Right lung (tissue), 5 donors: ENCODE measurements around the gene SPAG6. TPM values are rescaled to one million over a fixed set of nuclear protein-coding genes. Genes with fewer than 3 reads are reported as not detected.
A peak's percentile ranks its signal among the peaks of the same experiment; 100 is the strongest.

Experiments
- DNase-seq, 2 donors: peaks; one replicate each; pipeline ENCODE4 v3.0.0-alpha.2; 2013
- polyA plus RNA-seq, 5 donors: library from polyadenylated mRNA; unstranded; fragments of 120-200 nt; gene quantifications; one replicate each; pipeline versions ENCODE4 v1.2.1 to v1.2.3, GENCODE V29; 2013; ENCODE audit warnings: inconsistent platforms in 1 of 5, low replicate concordance in 1 of 5; ENCODE audit not compliant: insufficient read length in 5 of 5, insufficient read depth in 1 of 5

The SPAG6 gene
- polyA plus RNA-seq, 5 donors, result 1.9 to 14.0 (median 8.6) TPM

DNA sequence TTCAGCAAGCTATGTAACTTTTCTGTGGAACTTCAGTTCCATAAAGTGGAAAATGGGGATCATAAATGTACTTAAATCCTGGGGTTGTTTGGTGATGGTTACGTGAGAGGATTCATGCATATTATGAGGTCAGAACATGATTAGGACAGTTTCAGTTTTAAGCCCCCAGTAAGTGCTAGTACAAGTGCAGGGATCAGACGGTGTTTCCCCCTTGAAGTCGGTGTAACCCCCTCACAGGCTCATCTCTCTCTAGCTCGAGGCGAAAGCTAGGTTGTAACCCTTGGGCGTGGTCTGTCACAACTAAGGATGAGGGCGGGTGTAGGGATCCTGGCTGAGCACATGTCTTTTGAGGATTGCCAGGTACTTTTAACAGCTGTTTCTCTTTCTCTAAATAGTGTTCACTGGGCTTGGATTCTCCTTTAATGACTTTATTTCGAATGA is 84.7 kb downstream of the SPAG6 start:
- no peak for DNase-seq

DNA sequence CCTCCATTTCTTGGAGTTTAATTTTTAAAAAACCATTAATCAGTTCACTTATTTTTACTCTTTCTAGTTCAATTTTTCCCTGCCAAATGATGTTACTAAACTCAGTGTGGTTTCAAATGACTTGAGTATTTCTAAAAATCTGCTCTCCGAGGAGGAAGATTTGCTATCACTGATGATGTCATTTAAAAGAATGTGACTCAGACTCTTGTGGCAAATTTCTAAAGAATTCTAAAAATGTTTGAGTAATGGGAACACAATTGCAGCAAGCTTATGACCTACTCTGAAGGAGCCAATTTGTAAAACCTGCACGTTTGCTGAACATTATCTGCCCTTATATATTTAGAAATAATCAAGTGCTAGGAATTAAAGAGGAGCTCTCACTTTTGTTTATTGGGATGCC is 88.6 kb downstream of the SPAG6 start:
- DNase-seq, result no peak

DNA sequence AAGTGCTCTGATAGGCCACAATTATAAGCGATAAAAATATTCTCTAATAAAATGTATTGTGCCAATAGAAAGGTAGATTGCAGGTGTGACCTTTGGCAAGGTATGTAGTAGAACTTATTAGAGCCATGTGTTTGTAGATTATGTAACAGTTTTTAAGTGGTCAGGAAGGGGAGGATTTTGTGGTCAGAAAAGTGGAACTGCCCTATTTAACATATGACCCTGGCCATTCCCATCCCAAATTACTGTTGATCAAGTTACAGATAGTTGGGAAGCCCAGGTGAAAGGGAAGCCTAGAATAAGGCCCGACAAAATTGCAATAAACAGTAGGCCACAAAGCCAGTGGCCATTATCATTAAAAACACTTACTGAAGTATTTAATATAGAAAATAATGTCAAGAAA is 89.2 kb downstream of the SPAG6 start:
- DNase-seq, result no peak

DNA sequence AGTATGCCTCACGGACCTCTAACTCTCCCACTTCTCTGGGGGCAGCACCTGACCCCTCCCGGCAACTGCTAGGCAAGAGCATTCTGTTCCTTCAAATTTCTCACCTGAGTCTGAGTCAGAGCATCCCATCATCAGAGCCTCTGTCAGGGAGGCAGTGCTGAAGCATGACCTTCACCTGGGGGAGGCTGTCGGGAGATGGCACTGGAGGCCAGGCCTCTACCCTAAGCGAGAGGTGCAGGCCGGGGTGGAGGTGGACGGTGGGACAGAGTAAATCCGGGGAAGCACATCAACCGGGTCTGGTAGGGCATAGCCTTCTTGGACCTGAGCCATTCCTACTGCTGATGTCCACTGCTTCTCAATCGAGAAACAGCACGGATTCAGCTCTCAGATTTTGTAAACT is 90.4 kb downstream of the SPAG6 start:
- DNase-seq, result no peak

DNA sequence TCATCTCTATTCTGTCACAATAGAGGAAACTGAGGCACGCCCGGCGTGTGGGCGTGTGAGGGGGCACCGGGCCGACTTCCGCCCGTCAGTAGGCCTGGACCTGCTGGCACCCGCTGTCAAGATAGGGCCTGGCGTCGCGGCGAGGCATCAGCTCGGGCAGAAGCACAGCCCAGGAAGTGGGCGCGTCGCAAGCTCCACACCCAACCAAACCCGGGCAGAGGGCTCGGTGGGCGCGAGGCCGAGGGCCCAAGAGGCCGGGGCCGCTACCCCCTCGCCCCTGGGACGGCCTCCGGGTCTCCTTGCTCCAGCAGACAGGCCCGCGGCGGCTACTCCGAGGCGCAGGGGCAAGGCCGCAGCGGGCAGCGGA is 91.2 kb downstream of the SPAG6 start:
- DNase-seq, result no peak

DNA sequence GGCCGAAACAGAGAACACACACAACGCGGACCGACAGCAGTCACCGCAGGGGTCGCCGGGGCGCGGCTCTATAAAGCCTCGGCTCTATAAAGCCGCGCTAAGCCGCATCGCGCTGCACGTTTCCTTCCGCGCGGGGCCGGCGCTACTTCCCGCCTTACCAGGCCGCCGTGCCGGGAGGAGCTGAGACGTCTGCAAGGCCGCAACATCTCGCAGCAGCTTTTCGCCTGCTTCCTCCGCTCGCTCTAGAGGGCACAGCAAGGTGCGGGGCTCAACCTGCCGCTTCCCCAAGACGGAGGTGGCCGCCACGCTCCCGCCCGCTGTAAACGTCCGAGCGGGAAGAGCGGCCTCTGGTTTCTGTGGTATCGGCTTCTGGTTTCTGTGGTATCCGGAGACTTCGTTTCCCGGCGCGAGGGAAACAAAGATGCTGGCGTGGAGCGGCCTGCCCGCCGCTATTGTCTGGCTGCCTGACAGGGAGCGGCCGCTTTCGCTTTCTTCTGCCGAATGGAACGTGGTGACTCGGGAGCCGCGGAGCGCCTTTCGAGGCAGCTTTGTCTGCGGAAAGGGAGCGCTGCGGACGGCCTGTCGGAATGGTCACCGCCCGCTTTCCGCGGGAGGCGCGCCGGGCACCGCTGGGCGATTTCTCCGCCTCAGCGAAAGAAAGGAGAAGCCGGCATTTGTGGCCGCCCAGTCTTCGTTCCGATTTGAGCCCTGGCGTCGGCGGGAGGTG is 91.8 kb downstream of the SPAG6 start:
- DNase-seq, result peak; percentile 95 to 97

DNA sequence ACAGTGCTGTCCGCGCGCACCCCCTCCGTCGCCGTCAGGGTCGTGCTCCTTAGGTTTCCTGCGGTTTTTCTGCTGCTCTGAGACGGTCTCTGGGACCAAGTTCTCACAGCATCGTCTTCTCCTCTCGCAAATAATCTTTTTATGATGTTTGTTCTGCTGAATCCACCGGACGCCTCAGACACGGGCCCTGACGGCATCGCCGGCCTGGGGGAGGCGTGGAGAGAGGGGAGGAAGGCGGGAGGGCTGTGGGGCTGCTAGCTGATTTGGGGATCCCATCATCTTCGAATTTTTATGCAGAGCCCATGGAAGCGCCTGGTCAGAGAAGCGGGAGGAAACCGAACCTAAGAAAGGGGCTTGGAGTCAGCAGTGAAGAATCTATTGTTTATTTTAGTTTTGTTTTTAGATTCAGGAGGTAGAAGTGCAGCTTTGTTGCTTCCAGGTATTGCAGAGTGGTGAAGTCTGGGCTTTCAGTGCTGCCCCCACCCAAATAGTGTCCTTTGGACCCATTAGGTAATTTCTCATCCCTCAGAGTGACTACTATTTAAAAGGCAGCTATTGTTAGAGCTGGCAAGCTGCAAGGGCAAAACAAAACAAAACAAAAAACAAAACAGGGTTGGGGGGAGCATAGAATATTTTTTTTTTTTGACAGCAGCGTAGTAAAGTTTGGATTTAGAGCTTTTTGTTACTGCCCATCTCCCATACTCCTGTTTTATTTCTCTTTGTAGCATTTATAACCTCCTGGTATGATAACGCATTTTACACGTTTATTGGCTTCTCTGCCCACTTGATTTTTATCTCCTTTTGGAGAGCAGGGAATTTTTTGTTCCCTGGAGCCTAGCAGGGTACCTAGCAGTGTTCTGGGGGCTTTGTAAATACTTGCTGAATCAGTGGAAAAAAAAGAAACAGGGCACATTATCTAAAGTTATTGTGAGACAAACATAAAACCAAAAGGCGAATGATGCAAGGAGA is 92.6 kb downstream of the SPAG6 start:
- peak in 1 of 2 donors; percentile 78 for DNase-seq

DNA sequence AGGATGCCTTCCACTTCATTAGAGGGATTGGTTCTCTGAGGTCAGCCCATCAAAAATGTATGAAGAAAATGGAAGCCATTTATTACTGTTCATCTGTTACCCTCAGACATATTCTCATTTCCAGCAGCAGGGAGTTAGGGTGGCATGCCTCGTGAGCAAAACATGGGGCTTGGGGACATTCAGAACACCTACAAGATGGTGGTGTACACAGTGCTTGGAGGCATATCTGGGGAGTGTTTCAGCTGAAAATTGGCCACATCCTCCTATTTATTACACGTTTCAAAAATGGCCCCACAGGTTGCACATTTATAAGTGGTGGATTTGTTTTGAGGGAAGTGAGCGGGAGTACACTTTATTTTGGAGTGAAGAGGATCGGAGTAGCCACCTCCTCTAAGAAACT is 93.4 kb downstream of the SPAG6 start:
- DNase-seq, result no peak

DNA sequence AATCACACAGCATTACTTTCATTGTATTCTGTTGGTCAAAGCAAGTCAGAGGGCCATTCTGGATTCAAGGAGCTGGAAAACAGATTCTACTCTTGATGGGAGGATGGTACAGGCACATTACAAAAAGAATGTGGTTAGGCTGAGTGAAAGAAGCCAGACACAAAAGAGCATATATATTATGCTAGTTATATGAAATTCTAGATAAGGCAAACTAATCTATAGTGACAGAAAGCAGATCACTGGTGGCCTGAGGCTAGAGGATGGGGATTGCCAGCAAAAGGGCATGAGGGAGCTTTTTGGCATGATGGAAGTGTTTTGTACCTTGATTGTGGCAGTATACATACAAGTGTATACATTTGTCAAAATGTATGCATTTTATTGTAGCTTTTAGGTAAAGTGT is 96.8 kb downstream of the SPAG6 start:
- no peak for DNase-seq

DNA sequence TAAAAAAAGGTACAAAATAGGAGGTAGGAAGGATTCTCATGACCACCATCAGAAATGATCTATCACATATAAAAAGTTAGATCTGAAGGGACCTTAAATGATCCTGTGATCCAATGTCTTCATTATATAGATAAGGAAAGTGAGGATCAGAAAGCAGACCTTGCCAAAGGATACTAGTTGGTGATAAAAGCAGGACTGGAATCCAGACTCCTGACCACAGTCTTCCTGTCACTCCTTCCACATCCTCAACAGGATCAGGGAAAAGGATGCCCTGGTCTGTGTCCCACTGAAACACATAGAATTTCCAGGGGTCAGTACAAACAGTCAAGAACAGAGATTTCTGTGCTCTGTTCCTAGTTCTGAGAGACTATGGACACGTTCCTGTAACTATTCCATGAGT is 97.2 kb downstream of the SPAG6 start:
- DNase-seq, result no peak

DNA sequence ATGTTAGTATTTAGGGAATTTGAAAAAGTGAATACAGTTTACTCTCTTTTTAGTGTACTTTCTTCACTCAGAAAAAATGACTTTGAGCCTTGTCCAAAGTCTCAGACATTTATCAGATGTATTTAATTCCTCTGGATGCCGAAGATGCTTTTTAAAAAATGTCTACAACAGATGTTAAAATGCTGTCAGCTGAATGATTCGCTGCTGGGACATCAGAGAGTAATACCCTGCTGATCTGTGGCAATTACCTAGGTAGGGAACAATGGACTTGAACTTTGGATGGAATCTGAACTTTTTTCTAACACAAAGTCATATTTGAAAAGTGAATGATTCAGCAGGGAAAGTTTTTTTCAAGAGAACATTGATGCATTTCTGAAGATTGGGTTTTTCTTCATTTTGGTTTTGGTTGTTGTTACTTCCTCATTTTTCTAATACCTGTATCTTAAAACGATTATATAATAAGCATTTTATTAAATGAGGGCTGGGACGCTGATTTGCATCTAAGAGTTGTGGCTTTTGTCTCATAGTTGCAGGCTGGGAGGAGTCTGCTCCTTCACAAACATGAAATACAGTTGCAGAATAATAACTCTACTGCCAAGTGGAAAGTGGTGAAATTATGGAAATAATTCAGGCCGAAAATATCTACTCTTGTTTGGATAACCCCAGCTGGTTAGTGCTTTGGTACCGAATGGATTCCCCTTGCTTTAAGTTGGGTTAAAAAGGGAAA is 98.0 kb downstream of the SPAG6 start:
- DNase-seq, result no peak

DNA sequence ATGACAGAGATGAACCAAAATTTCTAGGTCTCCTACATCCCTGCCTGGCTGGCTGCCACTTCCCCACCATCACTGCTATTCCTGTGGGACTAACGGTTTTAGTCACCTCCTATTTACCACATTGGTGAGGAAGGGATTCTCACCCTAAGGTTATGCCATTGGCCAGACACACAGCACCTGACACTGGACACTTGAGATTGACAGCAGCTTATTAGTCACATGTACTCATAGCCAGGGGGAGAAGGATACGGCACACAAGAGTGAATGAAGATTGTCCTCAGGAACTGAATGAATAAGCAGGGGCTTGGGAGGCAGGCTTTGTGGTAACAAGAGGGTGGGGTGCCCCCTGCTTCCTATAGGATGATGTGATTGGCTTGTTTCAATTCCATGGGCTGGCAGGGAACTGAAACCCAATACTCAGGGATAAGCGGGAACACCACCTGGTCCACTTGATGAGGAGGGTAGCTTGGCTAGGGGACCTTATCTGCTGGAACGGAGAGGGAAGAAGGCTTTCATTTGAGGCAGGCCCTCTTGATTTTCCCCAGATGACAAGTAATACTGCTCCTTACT is 99.0 kb downstream of the SPAG6 start:
- no peak for DNase-seq

DNA sequence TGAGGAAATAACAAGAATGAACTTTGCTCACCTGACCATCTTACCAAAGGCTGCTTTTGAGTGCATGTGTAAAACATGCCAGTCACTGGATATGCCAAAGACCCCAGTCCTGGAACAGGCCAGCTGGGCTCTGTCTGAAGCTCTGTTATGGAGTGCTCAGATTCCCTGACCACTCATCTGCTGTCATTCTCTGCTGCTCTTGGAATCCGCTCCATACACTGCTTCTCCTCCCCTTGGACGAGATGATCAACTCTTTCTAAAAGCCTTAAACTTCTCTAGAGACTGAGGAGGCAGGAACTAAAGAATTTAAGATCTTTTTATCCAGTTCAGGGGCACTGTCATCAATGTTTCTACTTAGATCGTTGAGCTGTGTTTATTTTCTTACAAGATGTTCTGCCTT is 100.2 kb downstream of the SPAG6 start:
- no peak for DNase-seq

DNA sequence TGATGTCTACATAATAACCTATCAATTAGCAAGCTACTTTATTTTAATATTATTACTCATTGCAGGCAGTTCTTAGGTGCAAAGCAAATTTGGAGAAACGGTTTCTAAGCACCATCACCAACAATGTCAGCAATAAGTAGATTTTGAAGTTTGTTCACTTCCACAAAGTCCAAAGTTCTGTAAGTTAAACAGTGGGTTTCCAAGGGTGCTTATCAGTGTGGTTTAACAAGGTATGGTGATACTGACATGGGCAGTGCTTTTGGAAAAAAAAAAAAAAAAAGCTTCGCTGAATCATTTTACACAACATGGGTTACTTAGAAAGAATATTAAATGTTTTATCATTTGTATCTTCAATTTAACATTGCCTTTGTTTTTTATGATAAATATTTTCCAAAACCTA is 101.8 kb downstream of the SPAG6 start:
- no peak for DNase-seq

DNA sequence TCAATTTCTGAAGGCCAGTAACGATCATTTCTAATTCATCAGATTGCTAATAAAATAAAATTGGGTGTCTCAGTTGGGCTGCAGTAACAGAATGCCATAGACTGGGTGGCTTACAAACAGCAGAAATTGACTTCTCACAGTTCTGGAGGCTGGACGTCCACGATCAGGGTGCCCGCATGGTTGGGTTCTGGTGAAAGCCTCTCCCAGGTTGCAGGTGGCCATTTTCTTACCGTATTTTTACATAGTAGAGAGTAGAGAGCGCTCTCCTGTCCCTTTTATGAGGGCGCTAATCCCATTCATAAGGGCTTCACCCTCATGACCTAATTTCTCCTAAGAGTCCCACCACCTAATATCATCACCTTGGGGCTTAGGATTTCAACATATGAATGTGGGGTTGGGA is 106.0 kb downstream of the SPAG6 start:
- DNase-seq, result no peak

DNA sequence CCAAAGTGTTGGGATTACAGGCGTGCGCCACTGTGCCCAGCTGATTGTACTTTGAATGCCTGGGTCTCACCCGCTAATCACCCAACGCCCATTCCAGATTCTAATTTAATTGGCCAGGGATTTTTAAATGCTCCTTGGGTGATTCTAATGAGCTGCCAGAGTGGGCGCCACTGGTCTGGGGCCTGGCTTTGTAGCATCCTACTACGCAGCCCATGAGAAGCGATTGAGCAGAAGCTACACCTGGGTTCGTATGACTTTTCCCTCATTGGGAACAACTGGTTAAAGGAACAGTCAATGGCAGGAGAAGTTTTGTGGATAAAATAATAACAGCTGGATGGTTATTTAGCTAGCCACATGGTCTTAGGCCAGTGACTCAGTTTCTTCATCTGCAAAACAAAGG is 108.0 kb downstream of the SPAG6 start:
- DNase-seq, result no peak

DNA sequence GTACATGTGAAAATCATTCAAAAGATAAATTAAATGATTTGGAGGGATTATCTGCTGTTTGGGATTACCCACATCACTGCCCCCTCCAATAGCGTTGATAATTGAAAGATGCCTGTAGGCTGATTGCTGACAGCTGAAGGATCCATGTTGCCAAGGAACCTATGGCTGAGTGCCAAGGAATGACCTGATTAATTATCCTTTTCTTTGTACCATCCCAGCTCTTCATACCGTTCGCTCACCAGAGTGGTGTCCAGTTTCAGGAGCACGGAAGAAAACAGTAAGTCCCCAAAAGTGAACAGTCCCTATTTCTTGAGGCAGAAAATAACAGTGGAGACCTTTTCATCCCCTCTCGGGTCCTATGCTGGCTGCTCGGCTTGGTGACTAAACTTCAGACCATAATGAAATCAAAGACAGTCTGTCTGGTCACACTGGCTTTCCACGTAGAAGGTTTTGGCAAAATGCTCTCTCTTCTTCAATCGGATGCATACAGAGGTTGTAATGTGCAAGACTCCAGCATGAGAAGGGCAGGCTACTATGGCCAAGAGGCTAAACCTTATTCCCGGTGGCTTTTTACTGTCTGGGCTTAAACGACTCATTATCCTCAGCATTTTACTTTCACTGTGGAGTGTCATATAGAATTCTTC is 108.8 kb downstream of the SPAG6 start:
- DNase-seq, result no peak

DNA sequence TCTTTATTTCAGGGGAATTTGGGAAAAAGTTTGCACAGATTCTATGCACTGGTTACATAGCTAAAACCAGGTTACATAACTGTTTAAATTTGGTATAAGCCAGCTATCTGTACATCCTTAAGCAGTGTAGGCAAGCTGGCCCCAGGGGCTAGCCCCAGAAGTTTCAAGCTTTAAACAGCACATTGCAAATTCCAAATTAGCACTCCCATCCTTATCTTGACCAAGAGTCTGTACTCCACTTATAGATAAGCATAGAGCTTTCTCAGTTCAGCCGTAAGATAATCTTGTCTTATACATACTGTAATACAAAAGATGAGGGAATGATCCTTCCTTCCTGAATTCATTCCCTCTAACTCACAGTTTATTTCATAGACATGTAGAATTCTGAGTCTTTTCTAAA is 109.3 kb downstream of the SPAG6 start:
- no peak for DNase-seq

DNA sequence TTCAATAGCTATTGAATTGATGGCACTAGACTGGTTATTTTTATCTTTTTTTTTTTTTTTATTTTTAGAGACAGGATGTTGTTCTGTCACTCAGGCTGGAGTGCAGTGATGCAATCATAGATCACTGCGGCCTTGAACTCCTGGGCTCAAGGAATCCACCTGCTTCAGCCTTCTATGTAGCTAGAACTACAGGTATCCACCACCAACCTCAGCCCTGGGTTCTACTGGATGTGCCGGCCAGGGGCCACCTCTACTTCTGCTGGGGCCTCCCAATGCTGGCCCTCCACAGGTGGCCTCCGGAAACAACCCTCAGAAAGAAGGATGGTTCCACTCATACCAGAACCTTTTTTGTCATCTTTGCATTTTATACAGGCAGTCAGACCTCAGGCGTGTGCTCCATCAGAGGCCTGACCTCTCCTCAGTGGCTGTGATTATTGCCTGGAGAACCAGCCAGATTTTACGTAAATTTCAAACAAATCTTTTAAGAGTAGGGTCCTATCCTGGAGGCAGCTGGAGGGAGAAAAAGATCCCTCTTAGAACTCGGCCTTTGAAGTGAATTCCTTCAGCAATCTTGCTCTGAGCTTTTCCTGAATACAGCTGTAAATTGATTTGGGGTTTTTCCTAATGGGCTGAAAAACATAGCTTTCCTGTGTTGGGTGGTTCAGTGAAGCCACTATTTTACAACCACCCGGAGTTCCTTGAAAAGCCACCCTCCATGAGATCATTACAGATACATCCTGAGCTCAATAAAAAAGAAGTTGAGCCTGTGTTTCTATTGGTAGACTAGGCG is 110.0 kb downstream of the SPAG6 start:
- DNase-seq, result no peak

DNA sequence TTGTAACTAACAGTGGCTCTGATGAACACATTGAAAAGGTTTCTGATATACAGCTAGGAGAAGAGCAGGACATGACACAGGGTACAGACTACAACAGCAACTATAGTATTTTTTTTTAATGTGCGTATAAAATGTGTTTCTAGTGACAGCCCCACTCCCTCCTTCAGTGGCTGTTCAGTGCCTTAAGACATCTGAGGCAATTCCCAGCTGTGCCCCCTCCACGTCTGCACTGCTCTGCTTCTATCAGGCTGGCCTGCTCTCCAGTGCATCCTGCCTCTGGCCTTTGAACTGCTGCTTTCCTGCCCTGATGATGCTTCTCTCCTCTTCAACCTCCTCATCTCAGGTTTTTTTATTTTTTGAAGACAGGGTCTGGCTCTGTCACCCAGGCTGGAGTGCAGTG is 111.2 kb downstream of the SPAG6 start:
- no peak for DNase-seq
